Midbrain (tissue), 1 donor: Measurements from ENCODE around the gene PTGIS.

Experiments used
- DNase-seq: peaks from one replicate; lab custom pipeline; 2025; lab: John Stamatoyannopoulos, UW

Gene PTGIS

GRCh38 chr20:49496553-49497397, 71.2 kb downstream of the PTGIS start:
- DNase-seq: no peak

GRCh38 chr20:49496043-49496442, 71.9 kb downstream of the PTGIS start:
- DNase-seq: no peak

- no peak for DNase-seq
Observed at GRCh38 chr20:49490689-49491088, 77.2 kb downstream of the PTGIS start.

GRCh38 chr20:49489688-49490087, 78.2 kb downstream of the PTGIS start:
- no peak for DNase-seq

- no peak for DNase-seq
Observed at GRCh38 chr20:49486064-49486463, 81.9 kb downstream of the PTGIS start.

GRCh38 chr20:49485563-49485962, 82.4 kb downstream of the PTGIS start:
- no peak for DNase-seq

- DNase-seq: peak; percentile 73
Observed at GRCh38 chr20:49484180-49485140, 83.5 kb downstream of the PTGIS start.

GRCh38 chr20:49483696-49484123, 84.2 kb downstream of the PTGIS start:
- DNase-seq: no peak

- peak; percentile 11 for DNase-seq
Observed at GRCh38 chr20:49483018-49483695, 84.8 kb downstream of the PTGIS start.

- DNase-seq: peak; percentile 17
Observed at GRCh38 chr20:49482621-49483017, 85.3 kb downstream of the PTGIS start, which contains the start of gene KCNB1. Gene KCNB1 (minus strand): TSS chr20:49482668. CDS start chr20:49482480, 188 bp downstream.

GRCh38 chr20:49482173-49482572, 85.8 kb downstream of the PTGIS start:
- DNase-seq: no peak

GRCh38 chr20:49481116-49481515, 86.8 kb downstream of the PTGIS start:
- no peak for DNase-seq

- no peak for DNase-seq
Observed at GRCh38 chr20:49480236-49480635, 87.7 kb downstream of the PTGIS start.

- DNase-seq: no peak
Observed at GRCh38 chr20:49479785-49480184, 88.2 kb downstream of the PTGIS start.

- DNase-seq: no peak
Observed at GRCh38 chr20:49478754-49479689, 88.9 kb downstream of the PTGIS start.

- DNase-seq: no peak
Observed at GRCh38 chr20:49478266-49478665, 89.7 kb downstream of the PTGIS start.

GRCh38 chr20:49477200-49477599, 90.7 kb downstream of the PTGIS start:
- no peak for DNase-seq

GRCh38 chr20:49476016-49476355, 92.0 kb downstream of the PTGIS start:
- DNase-seq: no peak

- DNase-seq: no peak
Observed at GRCh38 chr20:49475292-49476015, 92.5 kb downstream of the PTGIS start.

GRCh38 chr20:49471397-49471796, 96.5 kb downstream of the PTGIS start:
- no peak for DNase-seq
